Measurements from ENCODE around the gene RAPGEF2. TPM values are rescaled to one million over a fixed set of nuclear protein-coding genes. Genes with fewer than 3 reads are reported as not detected.

The RAPGEF2 gene
- total and polyA plus RNA-seq, 2 of the 8 experiments (the other 6 are each of a cell fraction or from before 2014, with no cell fraction given) = 24.4 to 48.6 TPM

DNA sequence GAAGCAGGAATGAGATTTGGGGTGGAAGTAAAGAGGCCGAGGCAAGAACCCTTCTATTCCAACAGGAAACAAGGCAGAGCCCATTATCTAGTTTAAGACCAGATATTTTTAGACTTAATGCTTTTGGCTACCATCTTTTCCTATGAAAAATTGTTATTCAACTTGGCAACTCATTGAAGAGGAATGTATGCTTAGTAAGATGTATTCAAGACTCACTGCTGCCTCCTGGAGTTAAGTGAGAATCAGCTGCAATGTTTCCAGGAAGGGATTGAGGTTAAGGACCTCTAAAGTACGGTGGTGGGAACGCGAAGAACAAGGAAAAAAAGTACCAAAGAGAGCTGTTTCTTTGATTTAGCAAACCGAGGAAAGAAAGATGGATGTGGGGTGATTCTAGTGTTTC, 89.1 kb downstream of the RAPGEF2 start:
- H3K56ac ChIP-seq (replicated peaks; ENCODE audit: insufficient read length, low read depth, low read length) = no peak overlapping the region
- no peaks in the 10 kb centered on the region; the same call in 1 of the 2 replicates for H3K79me1 ChIP-seq (ENCODE audit: low read depth, low read length)
- no peak overlapping the region for H3K4ac ChIP-seq (replicated peaks; ENCODE audit: insufficient read length, low read depth, low read length)
- no peak overlapping the region for H3K27ac ChIP-seq (ENCODE audit: low read depth, low read length)
- no peaks in the 10 kb centered on the region for H3K36me3 ChIP-seq (ENCODE audit: control insufficient read depth in 2 of 4, insufficient read depth in 4 of 4, low read length in 3 of 4)
- H3K9me3 ChIP-seq (ENCODE audit: insufficient read depth in 2 of 2, low read depth in 1 of 2, low read length in 1 of 2) = no peaks in the 10 kb centered on the region
- peak; percentile 90 for FAIRE-seq
- H2BK15ac ChIP-seq (ENCODE audit: low read length) = no peak overlapping the region
- H3K18ac ChIP-seq (ENCODE audit: extremely low read depth, low read length) = 0 out of 2 replicates have a peak overlapping the region, but pooled peaks have one; percentile 14
- no peaks in the 10 kb centered on the region for H4K20me1 ChIP-seq (replicated peaks in 1 of 2; ENCODE audit: control insufficient read depth in 1 of 2, insufficient read depth in 2 of 2, low read length in 2 of 2)
- no peak overlapping the region for H2BK12ac ChIP-seq (ENCODE audit: low read depth, low read length)
- H2BK120ac ChIP-seq (replicated peaks; ENCODE audit: low read depth, low read length) = no peak overlapping the region
- H2AFZ ChIP-seq (ENCODE audit: low read length) = no peak overlapping the region
- no peaks in the 10 kb centered on the region for H3K27me3 ChIP-seq (replicated peaks in 1 of 4; ENCODE audit: control insufficient read depth in 3 of 4, extremely low read depth in 1 of 4, insufficient read depth in 3 of 4, low read length in 3 of 4)
- TF ChIP-seq TEAD4 (IDR thresholded peaks at IDR 0.05; ENCODE audit: low read depth, low read length) = peak; percentile 63; the same call in 1 of the 2 replicates
- TF ChIP-seq, protein P1, sequence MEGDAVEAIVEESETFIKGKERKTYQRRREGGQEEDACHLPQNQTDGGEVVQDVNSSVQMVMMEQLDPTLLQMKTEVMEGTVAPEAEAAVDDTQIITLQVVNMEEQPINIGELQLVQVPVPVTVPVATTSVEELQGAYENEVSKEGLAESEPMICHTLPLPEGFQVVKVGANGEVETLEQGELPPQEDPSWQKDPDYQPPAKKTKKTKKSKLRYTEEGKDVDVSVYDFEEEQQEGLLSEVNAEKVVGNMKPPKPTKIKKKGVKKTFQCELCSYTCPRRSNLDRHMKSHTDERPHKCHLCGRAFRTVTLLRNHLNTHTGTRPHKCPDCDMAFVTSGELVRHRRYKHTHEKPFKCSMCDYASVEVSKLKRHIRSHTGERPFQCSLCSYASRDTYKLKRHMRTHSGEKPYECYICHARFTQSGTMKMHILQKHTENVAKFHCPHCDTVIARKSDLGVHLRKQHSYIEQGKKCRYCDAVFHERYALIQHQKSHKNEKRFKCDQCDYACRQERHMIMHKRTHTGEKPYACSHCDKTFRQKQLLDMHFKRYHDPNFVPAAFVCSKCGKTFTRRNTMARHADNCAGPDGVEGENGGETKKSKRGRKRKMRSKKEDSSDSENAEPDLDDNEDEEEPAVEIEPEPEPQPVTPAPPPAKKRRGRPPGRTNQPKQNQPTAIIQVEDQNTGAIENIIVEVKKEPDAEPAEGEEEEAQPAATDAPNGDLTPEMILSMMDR (IDR thresholded peaks at IDR 0.05; ENCODE audit: control extremely low read depth in 1 of 3, insufficient read depth in 1 of 3, low read depth in 1 of 3, low read length in 3 of 3) = peak in 2 of 3 experiments; percentile 61 to 71; a peak in 3 of 4 replicates
- peak; percentile 73; the same call in 1 of the 2 replicates for TF ChIP-seq JUND (IDR thresholded peaks at IDR 0.05; ENCODE audit: low read length)
- 0 out of 2 replicates have a peak, but pooled peaks have one; percentile 14 for TF ChIP-seq JUN (IDR thresholded peaks at IDR 0.05; ENCODE audit: low read depth, low read length)
- TF ChIP-seq RAD21 (IDR thresholded peaks at IDR 0.05 in 1 of 2, conservative IDR thresholded peaks at IDR 0.05 in 1 of 2; ENCODE audit: low read depth in 2 of 2, low read length in 2 of 2) = peak; percentile 53 to 63; a peak in 3 of 4 replicates
- TF ChIP-seq BCL11A (IDR thresholded peaks at IDR 0.05; ENCODE audit: low read depth in 2 of 2, low read length in 2 of 2) = no peak
- no peak overlapping the region for H3K23ac ChIP-seq (ENCODE audit: insufficient read length)
- H3K4me2 ChIP-seq (ENCODE audit: insufficient read depth in 1 of 2, low read depth in 2 of 2, low read length in 2 of 2) = no peak overlapping the region
- H3K9ac ChIP-seq (replicated peaks in 1 of 4; ENCODE audit: extremely low read depth in 1 of 4, low read depth in 3 of 4, low read length in 3 of 4) = no peak overlapping the region
- no peak overlapping the region for H4K5ac ChIP-seq (ENCODE audit: insufficient read length, low read depth, low read length)
- H3K4me1 ChIP-seq (replicated peaks in 1 of 4; ENCODE audit: control insufficient read depth in 3 of 4, insufficient read depth in 4 of 4, low read length in 3 of 4) = no peaks in the 10 kb centered on the region; a peak in 1 of 7 replicates
- DNase-seq (ENCODE audit: low read depth in 1 of 2, low spot score in 2 of 2) = no peak
- no peak overlapping the region for H2BK20ac ChIP-seq (ENCODE audit: low read length)
- H3K79me2 ChIP-seq (ENCODE audit: control insufficient read depth in 1 of 2, insufficient read depth in 2 of 2, low read length in 2 of 2) = peaks cover 0 to 2% of the 10 kb centered on the region in 2 experiments; a peak in 3 of 4 replicates
- no peaks in the 10 kb centered on the region; the same call in 1 of the 2 replicates for H3K23me2 ChIP-seq (ENCODE audit: low read depth, low read length)
- WGBS, 2 experiments (ENCODE audit: extremely low coverage in 1 of 2, insufficient coverage in 1 of 2, insufficient read length in 1 of 2, insufficient replicate concordance in 2 of 2, low coverage in 1 of 2, low lambda C conversion rate in 2 of 2, missing lambda C conversion rate in 1 of 2) = 58% methylated on average over 5 of the region's 5 CpGs; no CpG with 5 or more reads in 1 of the 2 experiments
- no peak overlapping the region for H3K14ac ChIP-seq (ENCODE audit: insufficient read length)
- CTCF ChIA-PET (ENCODE audit: partially characterized antibody) = interaction anchor here (0.6 to 5.4 kb wide), 32 partner anchors 10 to 480 kb away, joined by 3 to 54 read pairs (median 4); no protein-coding TSS in a partner anchor
- no peak overlapping the region for H4K91ac ChIP-seq (replicated peaks; ENCODE audit: insufficient read length, low read length)
- H3K4me3 ChIP-seq (ENCODE audit: extremely low read depth in 1 of 4, insufficient read depth in 2 of 4, low read depth in 3 of 4, low read length in 4 of 4) = no peak overlapping the region
- 0 out of 2 replicates have a peak overlapping the region, but pooled peaks have one; percentile 67 for H2AK5ac ChIP-seq (ENCODE audit: low read depth, low read length)
- no peak overlapping the region for H2BK5ac ChIP-seq (ENCODE audit: low read depth, low read length)
- H4K8ac ChIP-seq (ENCODE audit: extremely low read depth, insufficient read depth, low read length) = no peak overlapping the region
- POLR2A ChIA-PET (ENCODE audit: partially characterized antibody) = interaction anchor here (1.2 to 1.3 kb wide), 3 partner anchors 10 to 168 kb away, joined by 3 to 5 read pairs (median 5); no protein-coding TSS in a partner anchor

Data from H1 (cell line).